Amygdala (tissue), 56 donors: ENCODE measurements around the gene ATP5PD.
"Not testable (repeated sequence)": the region's sequence is repeated elsewhere in the genome, so short reads cannot be mapped to it uniquely, and the experiment has no call there.

Experiments
- DNase-seq, 56 donors: peaks; one replicate each; lab custom pipeline; 2025; lab: John Stamatoyannopoulos, UW

Gene ATP5PD

DNA sequence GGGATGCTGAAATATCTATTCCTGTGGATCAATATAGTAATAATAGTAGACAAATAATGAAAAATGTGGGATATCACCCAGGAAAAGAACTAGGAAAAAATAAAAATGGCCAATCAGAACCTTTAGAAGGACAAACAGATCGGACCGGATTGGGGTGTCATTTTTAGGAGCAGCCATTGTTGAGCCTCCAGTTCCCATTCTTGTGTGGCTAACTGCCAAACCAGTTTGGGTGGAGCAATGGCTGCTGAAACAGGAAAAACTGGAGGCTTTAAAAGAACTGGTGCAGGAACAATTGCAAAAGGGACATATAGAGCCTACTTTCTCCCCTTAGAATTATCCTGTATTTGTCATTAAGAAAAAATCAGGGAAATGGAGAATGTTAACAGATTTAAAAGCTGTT lies 20.1 kb downstream of the ATP5PD start:
- not testable (repeated sequence) for DNase-seq

DNA sequence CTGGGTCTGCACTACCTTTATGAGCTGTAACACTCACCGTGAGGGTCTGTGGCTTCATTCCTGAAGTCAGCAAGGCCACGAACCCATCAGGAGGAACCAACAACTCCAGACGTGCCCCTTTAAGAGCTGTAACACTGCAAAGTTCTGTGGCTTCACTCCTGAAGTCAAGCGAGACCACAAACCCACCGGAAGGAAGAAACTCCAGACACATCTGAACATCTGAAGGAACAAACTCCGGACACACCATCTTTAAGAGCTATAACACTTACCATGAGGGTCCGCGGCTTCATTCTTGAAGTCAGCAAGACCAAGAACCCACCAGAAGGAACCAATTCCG lies 21.4 kb downstream of the ATP5PD start:
- not testable (repeated sequence) for DNase-seq

DNA sequence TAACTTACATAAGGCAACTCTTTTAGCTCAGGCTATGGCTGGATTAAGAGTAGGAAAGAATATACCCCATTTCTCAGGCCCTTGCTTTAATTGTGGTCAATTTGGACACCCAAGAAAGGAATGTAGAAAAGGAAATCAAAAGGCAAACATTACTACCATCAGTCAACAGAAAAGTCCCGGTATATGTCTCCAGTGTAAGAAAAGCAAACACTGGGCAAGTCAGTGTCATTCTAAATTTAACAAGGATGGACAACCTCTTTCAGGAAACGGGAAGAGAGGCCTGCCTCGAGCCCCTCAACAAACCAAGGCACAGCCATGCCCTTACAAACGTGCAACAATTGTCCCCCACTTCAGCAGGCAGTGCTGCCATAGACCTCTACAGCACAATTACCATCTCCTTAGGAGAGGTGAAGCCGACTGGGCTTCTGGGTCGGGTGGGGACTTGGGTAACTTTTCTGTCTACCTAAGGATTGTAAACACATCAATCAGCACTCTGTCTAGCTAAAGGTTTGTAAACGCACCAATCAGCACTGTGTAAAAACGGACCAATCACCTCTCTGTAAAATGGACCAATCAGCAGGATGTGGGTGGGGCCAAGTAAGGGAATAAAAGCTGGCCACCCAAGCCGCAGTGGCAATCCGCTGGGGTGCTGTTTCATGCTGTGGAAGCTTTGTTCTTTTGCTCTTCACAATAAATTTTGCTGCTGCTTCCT lies 21.9 kb downstream of the ATP5PD start:
- no peak for DNase-seq

DNA sequence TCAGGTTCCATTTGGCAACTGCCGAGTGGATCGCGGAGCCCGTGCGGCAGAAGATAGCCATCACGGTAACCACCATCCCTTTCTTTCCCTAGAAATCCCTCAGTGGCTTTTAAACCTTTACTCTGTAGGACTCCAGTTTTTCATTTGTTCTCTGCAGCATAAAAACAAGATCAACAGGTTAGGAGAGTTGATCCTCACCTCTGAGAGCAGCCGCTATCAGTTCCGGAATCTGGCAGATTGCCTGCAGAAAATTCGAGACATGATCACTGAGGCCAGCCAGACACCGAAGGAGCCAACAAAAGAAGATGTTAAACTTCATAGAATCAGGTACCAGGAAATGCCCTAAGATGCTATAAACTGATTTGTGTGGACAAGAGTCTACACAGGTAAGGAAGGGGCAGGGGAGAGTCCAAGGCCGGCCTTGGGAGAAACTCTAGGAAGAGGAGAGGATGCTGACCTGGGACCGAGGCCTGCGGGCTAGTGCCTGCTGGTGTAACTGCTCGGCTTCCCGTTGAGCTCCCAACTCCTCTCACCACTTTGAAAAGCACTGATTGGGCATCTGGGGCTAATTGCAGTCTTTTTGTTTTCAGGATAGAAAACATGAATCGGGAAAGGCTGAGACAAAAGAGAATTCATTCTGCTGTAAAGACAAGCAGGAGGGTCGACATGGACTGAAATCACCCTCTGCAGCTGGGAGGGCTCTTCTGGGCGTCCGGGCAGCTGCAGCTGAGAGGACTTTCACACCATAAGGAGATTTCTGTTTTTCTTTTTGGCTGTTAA lies 26.2 kb downstream of the ATP5PD start:
- DNase-seq: peak in 22 of 56 donors; percentile 15 to 75 (median 44)

DNA sequence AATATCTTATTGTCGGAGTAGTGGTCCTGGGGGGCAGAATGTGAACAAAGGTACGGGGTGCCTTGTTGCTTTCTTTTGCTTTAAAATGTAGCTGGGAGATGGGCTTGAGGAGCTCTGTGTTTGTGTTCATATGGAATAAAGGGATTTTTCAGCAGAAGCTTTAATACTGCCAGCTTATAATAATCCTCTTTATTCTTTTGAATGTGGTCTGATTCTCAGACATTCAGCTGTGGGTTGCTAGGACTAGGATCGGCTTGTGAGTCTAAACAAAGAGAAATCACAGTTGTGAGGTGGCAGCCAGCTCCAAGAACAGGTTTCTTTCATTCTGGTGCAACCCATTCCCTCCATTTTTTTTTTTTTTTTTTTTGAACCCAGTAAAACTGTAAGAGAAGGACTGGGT lies 27.1 kb downstream of the ATP5PD start:
- DNase-seq: peak in 2 of 56 donors; percentile 18 to 25

DNA sequence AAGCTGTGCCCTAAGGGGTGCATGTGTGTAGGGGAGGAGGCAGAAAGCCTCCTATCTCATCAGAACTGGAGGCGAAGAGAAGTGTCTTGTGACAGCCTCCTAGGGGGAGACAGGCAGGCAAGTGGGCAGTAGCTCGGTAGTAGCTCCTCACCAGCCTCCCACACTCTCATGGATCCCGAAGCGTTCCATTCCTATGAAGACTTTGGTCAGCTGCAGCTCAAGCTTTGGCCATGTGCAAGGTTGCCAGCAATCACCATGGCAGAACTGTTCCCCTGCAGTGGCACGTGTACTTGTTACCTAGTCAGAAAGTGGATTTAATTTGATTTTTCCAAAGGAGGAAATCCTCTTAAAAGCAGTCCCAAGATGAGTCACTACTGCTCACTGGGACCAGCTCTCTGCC lies 27.6 kb downstream of the ATP5PD start:
- DNase-seq: peak in 4 of 56 donors; percentile 11 to 23 (median 15)

DNA sequence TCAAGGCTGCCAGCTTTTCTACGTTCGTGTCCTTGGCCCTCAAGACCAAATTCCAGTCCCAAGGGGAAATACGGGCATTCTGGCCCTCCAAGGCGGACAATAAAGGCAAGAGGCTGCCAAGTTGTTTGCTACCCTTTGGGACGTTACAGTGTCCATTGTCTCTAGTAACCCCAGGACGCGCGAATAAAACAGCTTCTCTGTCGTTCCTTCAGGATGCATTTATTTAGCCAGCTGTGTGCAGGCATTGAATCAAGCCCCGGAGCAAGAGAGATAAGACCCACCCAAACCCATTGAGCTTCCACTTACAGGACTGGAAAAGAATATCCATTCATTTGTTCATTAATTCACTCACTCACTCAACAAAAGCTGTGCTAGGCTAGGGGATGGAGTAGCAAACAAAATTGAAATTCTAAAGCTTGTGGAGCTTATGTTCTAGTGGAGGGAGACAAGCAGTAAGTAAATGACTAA lies 33.6 kb downstream of the ATP5PD start:
- DNase-seq: no peak

DNA sequence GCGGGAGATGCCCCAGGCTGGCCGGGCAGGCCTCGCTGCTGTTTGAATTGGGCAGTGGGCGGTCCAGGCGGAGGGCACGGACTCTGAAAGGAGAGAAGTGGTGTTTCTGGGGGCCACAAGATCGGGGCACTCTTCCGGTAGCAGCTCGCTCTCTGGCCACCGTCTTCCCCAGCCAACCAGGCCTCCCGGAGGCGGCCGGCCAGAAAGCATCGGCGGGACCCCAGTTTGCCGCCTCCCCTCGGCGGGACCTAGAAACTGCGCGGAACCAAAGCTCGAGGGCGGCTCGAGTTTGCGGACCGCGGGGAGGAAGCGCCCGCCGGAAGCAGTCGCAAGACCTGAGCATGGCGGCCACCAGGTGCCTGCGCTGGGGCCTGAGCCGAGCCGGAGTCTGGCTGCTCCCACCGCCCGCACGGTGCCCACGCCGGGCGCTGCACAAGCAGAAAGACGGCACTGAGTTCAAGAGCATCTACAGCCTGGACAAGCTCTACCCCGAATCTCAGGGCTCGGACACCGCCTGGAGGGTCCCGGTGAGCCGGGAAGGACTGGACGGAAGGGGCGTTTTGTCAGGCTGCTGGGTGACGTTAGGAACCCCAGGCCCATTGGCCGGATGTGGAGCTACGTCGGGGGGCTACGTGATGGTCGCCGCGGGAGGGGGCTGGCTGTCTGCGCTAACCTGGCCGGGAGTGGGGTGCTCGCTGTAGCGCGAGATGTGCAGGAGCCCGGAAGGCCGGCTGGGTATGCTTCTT lies 34.2 kb downstream of the ATP5PD start, which contains the start of gene MRPL58:
TSS of gene MRPL58 (plus strand) at position 325 of the 746 bp plus-strand sequence. CDS start at position 342, 17 bp downstream.
- DNase-seq: peak in 54 of 56 donors; percentile 28 to 92 (median 79)

DNA sequence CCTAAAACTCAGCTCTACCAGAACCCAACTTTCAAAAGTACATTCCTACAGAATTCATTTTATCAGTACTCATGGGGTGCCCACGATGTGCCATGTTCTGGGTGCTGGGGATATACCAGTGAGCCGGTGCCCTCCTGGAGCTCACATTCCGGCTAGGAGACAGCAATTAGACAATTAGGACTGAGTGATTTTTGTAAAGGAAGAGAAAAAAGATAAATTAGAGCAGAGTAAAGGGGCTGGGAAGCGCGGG lies 34.7 kb downstream of the ATP5PD start:
- peak in 4 of 56 donors; percentile 41 to 57 (median 52) for DNase-seq

DNA sequence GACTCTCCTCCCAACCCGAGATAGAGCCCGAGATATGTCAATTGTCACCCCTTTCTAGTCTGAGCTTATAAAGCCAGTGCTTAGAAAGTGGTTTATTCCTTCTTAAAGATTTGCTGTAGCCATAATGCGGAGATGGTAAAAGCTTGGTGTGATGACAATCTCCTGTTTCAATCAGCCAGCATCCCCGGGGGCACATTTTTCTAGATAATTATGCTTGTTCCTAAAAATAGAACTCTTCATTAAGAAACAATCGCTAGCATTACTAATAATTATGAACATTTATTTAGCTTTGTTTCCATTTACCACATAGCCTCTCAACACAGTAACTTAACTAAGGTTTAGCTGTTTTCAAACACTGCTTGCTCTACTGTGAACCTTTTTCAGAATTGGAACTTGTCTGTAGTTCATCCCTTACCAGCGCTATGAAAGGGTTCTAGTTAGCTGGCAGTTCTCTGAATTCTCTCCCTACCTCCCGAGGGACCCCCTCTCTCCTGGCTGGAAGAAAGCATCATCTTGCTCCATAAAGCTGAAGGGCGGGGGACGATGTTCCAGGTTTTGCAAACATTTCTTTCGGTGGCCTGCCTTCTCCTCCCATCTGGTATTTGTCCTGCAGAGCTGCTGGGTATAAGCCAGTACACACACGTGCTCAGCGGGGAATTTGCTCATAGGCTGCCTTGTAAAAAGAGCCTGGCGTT lies 35.2 kb downstream of the ATP5PD start:
- peak in 37 of 56 donors; percentile 14 to 72 (median 44) for DNase-seq

DNA sequence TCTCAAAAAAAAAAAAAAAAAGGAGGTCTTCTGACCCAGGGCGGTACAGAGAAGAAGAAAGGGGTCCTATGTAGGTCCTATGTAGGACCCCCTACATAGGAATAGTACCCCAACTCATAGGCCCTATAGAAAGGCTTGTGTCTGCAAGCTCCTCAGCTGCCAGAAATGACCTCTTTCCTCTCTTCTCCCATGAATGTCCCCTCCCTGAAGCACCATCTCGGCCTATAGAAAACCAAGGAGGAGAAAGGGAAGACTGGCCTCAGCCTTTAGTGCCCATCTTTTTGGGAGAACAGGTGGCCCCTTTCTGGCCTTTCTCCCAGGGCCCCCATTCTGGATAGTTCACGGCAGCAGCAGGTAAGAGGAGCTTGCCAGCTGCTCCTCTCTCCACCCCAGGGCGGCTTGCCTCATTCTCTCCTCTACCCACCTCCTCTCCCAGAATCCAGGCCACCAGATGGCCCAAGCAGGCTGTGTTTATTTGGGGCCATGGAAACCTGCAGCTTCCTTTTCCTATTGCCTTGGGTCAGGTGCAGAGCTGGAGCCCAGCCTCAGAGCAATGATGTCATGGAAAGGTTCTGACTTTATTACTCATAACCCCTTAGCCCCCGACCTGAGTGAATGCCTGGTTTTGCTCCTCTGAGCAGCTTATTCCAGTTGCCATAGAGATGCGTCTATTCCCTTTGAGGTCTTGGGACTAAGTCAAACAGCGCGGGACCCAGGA lies 35.9 kb downstream of the ATP5PD start:
- peak in 3 of 56 donors; percentile 21 to 29 (median 24) for DNase-seq

DNA sequence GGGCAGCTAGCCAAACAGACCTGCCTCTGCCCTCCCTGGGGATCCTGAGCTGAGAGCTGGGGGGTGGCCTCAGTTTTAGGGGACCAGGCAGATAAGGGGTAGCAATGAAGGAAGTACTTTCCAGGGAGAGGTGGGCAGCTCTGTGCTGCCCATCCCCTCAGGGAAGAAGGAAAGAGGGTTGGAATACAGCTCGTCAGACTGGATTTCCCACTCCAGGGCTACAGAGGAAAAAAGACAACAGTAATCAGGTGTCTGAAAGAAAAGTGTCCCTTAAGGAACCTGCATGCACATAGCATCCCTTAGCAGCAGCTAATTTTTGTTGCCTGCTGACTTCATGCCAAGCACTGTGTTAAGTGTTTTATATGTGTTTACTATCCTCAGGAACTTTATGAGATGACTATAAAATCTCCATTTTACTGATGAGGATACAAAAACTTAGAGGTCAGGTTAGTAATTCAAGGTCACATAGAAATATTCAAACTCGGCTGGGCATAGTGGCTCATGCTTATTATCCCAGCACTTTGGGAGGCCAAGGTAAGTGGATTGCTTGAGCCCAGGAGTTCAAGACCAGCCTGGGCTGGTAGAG lies 37.5 kb downstream of the ATP5PD start:
- no peak for DNase-seq

DNA sequence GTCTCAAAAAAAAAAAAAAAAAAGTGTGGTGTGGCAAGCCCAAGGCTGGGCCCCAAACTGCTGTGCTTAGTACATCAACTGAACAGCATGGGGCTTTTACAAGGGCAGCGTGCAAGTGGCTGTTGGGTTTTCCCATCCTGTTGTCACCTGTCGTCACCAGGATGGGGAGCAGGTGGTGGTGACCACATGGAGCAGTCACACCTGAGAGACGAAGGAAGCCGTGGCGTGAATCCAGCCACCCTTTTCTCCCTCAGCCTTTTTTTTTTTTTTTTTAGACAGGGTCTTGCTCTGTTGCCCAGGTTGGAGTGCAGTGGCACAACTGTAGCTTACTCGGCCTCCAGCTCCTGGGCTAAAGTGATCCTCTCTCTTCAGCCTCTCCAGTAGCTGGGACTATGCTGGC lies 38.4 kb downstream of the ATP5PD start:
- no peak for DNase-seq

DNA sequence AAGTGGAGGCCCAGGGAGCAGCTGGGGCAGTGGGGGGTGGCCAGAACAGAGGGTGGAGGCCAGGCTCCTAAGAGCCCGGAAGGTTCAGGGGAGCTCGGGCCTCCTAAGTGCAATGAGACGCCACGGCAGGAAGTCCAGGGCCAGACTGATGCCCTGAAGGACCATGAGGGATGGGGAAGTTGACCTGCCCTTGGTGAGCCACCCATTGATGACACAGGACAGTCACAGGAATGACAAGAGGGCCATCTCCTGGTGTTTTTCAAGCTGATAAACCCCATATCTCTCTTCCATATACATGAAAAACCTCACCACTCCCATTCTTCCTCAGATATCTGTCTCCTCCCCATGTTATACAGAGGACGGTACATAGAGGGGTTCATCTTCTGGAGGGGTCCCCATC lies 40.1 kb downstream of the ATP5PD start:
- no peak for DNase-seq

DNA sequence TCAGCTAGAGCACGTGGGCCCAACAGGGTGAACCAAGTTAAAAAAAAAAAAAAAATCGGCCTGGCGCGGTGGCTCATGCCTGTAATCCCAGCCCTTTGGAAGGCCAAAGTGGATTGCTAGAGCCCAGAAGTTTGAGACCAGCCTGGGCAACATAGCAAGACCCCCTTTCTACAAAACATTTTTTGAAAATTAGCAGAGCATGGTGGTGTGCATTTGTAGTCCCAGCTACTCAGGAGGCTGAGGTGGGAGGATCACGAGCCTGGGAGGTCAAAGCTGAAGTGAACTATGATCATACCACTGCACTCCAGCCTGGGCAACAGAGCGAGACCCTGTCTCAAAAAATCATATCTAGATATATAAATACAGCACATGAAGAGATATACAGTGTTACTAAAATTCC lies 40.7 kb downstream of the ATP5PD start:
- DNase-seq: not testable (repeated sequence)

DNA sequence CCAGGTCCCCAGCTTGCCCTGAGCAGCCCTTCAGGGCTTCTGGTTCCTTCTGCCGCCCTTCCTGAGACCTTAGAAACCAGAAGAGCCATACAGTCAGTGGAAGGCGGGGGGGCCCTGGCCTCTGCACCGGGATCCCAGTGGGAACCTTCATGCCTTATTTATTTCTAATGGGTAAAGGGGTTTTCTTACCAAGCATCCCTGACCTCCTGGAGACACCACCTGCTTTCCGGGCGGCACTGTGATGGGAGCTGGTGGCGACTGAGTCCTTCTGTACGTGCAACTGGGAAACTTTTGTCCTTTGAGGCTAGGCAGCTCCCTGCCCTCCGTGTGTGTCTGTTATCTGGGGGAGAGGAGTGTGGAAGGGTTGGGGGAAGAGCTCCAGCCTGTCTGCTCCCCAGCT lies 41.5 kb downstream of the ATP5PD start:
- DNase-seq: no peak

DNA sequence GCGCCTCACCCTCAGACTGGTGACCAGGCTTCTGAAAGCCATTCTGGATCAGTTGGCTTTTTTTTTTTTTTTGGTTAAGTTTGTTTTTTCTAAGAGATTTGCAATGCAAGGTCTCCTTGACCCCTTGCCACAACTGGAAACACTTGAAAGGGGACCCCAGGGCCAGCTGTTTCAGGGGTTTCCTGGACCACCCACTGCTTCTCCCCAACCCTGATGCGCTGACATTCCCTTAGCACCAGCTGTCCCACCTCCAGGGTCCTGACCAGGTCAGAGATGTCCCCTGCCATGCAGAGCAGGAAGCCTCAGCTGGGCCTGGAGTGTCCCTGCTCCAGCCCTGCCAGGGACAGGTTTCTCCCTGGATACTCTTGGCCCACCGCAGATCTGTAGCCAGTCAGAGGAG lies 42.4 kb downstream of the ATP5PD start:
- no peak for DNase-seq

DNA sequence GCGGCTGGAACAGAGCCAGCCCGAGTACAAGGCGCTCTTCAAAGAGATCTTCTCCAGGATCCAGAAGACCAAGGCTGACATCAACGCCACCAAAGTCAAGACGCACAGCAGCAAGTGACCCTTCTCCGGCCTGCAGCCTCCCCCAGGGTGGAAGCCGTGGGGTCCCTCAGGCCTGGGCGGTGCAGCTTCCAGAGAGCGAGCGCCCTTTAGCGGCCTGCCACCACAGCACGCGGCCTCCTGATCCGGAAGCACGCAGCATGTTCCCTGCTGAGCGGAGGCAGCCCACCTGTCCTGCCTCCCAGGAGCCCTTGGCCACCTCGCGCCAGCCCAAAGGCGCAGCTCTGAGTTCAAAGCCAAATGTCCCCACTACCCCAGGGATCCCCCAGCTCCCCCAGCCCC lies 42.8 kb downstream of the ATP5PD start:
- DNase-seq: no peak

DNA sequence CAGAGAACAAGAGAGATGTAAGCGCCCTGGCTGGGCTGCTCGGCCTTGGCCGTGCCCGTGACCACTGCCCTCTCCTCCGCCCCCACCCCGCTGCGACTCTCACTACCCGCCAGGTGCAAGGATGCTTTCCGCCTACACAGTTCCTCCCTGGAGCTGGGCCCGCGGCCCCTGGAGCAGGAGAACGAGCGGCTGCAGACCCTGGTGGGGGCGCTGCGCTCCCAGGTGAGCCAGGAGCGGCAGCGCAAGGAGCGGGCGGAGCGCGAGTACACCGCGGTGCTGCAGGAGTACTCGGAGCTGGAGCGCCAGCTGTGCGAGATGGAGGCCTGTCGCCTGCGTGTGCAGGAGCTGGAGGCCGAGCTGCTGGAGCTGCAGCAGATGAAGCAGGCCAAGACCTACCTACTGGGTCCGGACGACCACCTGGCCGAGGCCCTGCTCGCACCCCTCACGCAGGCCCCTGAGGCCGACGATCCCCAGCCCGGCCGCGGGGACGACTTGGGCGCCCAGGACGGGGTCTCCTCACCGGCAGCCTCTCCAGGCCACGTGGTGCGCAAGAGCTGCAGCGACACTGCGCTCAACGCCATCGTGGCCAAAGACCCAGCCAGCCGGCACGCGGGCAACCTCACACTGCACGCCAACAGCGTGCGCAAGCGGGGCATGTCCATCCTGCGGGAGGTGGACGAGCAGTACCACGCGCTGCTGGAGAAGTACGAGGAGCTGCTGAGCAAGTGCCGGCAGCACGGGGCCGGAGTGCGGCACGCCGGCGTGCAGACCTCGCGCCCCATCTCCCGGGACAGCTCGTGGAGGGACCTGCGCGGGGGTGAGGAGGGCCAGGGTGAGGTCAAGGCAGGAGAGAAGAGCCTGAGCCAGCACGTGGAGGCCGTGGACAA lies 43.5 kb downstream of the ATP5PD start:
- no peak for DNase-seq
